Lung microvascular endothelial cell (primary cell): ENCODE results near the gene JAG2. TPM values are rescaled to one million over a fixed set of nuclear protein-coding genes. Genes with fewer than 3 reads are reported as not detected.
A peak's percentile ranks its signal among the peaks of the same experiment; 100 is the strongest.

Experiments used
- DNase-seq, 2 donors: peaks; one replicate each; pipeline versions ENCODE4 v3.0.0 to v3.0.0-alpha.2; 2010; ENCODE audit warnings: low read depth in 2 of 2
- total RNA-seq: library from RNA; depleted of rRNA; stranded (reverse); fragments of >200 nt; gene quantifications from 2 replicates; pipeline ENCODE4 v1.2.1, GENCODE V29; 2014

Gene JAG2
- 39.7 and 51.6 TPM in 2 replicates for total RNA-seq

- DNase-seq = peak; percentile 70 to 85
These were observed at the start of gene JAG2 for GRCh38 chr14:105168496-105168978. JAG2 (minus strand) TSS chr14:105168776; CDS start chr14:105168420, 356 bp downstream.

GRCh38 chr14:105217774-105218173, 49.2 kb upstream of the JAG2 start:
- no peak for DNase-seq

- DNase-seq = no peak
These were observed 48.1 kb upstream of the JAG2 start for GRCh38 chr14:105216490-105217247.

- no peak for DNase-seq
These were observed 47.0 kb upstream of the JAG2 start for GRCh38 chr14:105215602-105216001.

- no peak for DNase-seq
These were observed 45.8 kb upstream of the JAG2 start for GRCh38 chr14:105214324-105214915.

- no peak for DNase-seq
These were observed 44.8 kb upstream of the JAG2 start for GRCh38 chr14:105213361-105213760.

- DNase-seq = no peak
These were observed 44.1 kb upstream of the JAG2 start for GRCh38 chr14:105212541-105213300.

- no peak for DNase-seq
These were observed 43.1 kb upstream of the JAG2 start for GRCh38 chr14:105211758-105212089.

- DNase-seq = no peak
These were observed 42.6 kb upstream of the JAG2 start for GRCh38 chr14:105211086-105211757.

- DNase-seq = no peak
These were observed 41.9 kb upstream of the JAG2 start for GRCh38 chr14:105210266-105211025.

- DNase-seq = no peak
These were observed 41.1 kb upstream of the JAG2 start for GRCh38 chr14:105209646-105210045.

- no peak for DNase-seq
These were observed 40.5 kb upstream of the JAG2 start for GRCh38 chr14:105209091-105209490.

GRCh38 chr14:105208738-105209075, 40.1 kb upstream of the JAG2 start:
- DNase-seq = no peak

- DNase-seq = no peak
These were observed 39.6 kb upstream of the JAG2 start for GRCh38 chr14:105207996-105208737.

GRCh38 chr14:105207460-105207901, 38.9 kb upstream of the JAG2 start:
- no peak for DNase-seq

- no peak for DNase-seq
These were observed 38.3 kb upstream of the JAG2 start for GRCh38 chr14:105206873-105207272.

- no peak for DNase-seq
These were observed 37.2 kb upstream of the JAG2 start for GRCh38 chr14:105205673-105206208.

GRCh38 chr14:105204931-105205672, 36.5 kb upstream of the JAG2 start:
- no peak for DNase-seq

- peak in 1 of 2 donors; percentile 59 for DNase-seq
These were observed 35.8 kb upstream of the JAG2 start for GRCh38 chr14:105204206-105204930.
